A673 (cell line): ENCODE measurements around the gene PTRH1.

Source experiments
- EZH2 ChIP-seq: fragments of 200-600 bp; sonication (generic); IDR thresholded peaks from 2 replicates; pipeline ENCODE4 v1.6.1; 2017; ENCODE audit warnings: borderline replicate concordance, low read depth, mild to moderate bottlenecking, mixed read lengths, antibody characterized with exemption, low read length; ENCODE audit not compliant: poor library complexity, severe bottlenecking
- TF ChIP-seq, protein P1 (sequence below): fragments of 300-800, 200-600 bp; sonication (generic); conservative IDR thresholded peaks from 2 replicates; pipeline ENCODE4 v1.5.1; 2017; ENCODE audit warnings: low read depth, mild to moderate bottlenecking, antibody characterized with exemption, low read length, moderate library complexity, mixed read lengths

DNA sequence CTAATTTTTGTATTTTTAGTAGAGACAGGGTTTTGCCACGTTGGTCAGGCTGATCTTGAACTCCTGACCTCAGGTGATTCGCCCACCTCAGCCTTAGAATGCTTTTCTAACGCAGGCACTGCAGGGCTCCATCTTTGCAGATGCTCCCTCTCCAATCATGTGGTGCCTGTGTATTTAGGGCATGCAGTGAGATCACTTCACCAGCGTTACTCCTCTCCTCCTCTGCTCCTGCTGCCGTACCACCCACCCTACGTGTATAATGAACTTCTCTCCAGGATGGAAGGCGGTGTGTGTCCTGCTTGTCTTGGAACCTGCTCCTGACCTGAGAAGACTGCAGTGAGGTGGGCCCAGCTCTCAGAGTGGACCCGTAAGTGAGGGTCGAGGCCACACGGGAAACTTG lies 22.3 kb downstream of the PTRH1 start:
- TF ChIP-seq EZH2: no peak
- TF ChIP-seq, protein P1, sequence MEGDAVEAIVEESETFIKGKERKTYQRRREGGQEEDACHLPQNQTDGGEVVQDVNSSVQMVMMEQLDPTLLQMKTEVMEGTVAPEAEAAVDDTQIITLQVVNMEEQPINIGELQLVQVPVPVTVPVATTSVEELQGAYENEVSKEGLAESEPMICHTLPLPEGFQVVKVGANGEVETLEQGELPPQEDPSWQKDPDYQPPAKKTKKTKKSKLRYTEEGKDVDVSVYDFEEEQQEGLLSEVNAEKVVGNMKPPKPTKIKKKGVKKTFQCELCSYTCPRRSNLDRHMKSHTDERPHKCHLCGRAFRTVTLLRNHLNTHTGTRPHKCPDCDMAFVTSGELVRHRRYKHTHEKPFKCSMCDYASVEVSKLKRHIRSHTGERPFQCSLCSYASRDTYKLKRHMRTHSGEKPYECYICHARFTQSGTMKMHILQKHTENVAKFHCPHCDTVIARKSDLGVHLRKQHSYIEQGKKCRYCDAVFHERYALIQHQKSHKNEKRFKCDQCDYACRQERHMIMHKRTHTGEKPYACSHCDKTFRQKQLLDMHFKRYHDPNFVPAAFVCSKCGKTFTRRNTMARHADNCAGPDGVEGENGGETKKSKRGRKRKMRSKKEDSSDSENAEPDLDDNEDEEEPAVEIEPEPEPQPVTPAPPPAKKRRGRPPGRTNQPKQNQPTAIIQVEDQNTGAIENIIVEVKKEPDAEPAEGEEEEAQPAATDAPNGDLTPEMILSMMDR: no peak
